ENCODE data around the gene STXBP2. TPM values are rescaled to one million over a fixed set of nuclear protein-coding genes. Genes with fewer than 3 reads are reported as not detected.

Gene STXBP2
- total RNA-seq, 6 donors from 2014 or later: 111 to 562 (median 249) TPM

DNA sequence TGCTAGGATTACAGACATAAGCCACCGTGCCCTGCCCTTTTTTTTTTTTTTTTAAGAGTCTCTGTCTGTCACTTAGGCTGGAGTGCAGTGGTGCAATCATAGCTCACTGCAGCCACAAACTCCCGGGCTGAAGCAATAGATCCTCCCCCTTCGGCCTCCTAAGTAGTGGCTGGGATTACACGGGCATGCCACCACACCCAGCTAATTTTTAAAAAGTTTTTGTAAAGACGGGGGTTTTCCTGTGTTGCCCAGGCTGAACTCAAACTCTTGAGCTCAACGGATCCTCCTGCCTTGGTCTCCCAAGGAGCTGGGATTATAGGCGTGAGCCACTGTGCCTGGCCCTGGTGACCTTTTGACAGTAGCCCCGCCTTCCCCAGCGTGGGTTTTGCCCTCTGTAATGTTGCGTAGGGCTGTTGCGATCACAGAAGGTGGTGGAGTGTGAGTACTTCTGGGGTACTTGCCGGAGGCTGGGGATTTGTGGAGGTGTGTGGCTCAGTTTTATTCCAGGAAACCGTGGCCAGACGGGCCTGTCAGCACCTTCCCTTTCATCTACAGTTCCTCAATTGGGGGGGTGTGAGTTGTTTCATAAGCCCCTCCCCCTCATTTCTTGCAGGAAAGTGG, 20.3 kb downstream of the STXBP2 start:
- ATAC-seq (ENCODE audit: low FRiP score in 2 of 2) (peak; percentile 79 to 89), DNase-seq (peak in 1 of 2 donors; percentile 87)
- no peak overlapping the region for H3K4me3 ChIP-seq
- H3K36me3 ChIP-seq: no peaks in the 10 kb centered on the region
- no peak for TF ChIP-seq EP300 (IDR thresholded peaks at IDR 0.05)
- TF ChIP-seq POLR2AphosphoS5 (IDR thresholded peaks at IDR 0.05): no peak
- TF ChIP-seq, protein P1, sequence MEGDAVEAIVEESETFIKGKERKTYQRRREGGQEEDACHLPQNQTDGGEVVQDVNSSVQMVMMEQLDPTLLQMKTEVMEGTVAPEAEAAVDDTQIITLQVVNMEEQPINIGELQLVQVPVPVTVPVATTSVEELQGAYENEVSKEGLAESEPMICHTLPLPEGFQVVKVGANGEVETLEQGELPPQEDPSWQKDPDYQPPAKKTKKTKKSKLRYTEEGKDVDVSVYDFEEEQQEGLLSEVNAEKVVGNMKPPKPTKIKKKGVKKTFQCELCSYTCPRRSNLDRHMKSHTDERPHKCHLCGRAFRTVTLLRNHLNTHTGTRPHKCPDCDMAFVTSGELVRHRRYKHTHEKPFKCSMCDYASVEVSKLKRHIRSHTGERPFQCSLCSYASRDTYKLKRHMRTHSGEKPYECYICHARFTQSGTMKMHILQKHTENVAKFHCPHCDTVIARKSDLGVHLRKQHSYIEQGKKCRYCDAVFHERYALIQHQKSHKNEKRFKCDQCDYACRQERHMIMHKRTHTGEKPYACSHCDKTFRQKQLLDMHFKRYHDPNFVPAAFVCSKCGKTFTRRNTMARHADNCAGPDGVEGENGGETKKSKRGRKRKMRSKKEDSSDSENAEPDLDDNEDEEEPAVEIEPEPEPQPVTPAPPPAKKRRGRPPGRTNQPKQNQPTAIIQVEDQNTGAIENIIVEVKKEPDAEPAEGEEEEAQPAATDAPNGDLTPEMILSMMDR (IDR thresholded peaks at IDR 0.05): no peak
- no peak for TF ChIP-seq POLR2A (IDR thresholded peaks at IDR 0.05)
- 20 to 28% methylated on average over 11 to 14 of the region's 14 CpGs for WGBS, 2 donors
- peaks cover 3 to 28% (median 17%) of the 10 kb centered on the region in 4 donors for H3K4me1 ChIP-seq
- H3K9me3 ChIP-seq: no peaks in the 10 kb centered on the region
- H3K27me3 ChIP-seq: no peaks in the 10 kb centered on the region
- H3K27ac ChIP-seq: peak overlapping the region; percentile 72 to 88 (median 85)

DNA sequence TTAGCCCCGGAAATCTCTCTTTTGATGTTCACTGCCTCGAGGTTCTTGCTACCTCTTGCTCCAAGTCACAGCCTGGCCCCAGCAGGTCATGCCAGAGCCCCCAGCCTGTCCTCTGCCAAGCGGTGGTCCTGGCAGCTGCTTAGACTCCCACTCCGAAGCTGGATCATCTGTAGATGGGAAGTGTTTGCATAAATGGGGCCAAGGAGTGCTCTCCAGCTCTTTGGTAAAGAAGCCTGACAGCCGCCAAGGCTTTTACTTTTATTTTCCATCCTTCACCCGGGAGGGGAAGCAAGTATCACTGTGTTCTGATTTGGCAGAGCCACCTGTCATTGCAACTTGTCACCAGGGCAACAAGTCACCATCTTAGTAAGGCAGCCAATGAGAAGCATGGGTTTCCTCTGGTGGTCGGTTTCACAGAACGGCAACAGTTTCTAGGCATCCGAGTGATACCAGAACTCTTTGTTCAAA, 21.3 kb downstream of the STXBP2 start:
- WGBS, 2 donors: 18 to 25% methylated on average over 8 to 9 of the region's 9 CpGs

DNA sequence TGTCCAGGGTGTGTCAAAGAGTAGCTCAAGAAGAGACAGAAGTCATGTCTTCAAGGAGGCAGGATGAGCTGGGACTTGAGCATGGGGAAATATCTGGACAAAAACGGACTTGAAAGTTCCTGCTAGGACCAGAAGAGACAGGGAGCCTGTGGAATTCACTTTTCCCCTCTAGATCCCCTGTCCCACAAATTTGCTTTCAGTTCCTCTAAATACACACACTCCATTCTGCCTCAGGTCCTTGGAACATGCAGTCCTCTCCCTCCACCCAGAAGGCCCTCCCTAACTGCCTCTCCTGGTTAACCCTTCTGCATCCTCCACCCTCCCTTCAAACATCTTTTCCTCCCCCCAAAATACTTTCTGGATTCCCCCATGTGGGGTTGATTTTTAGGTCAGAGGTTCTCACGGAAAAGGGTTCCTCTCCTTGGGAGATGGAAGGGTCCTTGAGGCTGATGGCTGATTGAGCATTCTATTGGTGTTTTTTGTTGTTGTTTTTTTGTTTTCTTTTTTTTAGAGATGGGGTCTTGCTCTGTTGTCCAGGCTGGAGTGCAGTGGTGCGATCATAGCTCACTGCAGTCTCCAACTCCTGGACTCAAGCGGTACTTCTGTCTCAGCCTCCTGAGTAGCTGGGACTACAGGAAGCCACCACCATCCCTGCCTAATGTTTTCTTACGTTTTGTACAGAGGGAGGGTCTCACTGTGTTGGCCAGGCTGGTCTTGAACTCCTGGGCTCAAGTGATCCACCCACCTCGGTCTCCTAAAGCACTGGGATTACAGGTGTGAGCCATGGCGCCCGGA, 25.0 kb downstream of the STXBP2 start:
- H3K4me3 ChIP-seq: no peak overlapping the region
- WGBS, 2 donors: 77 to 84% methylated on average over 8 of the region's 8 CpGs
- no peaks in the 10 kb centered on the region for H3K36me3 ChIP-seq
- ATAC-seq (ENCODE audit: low FRiP score in 2 of 2): no peak
- H3K4me1 ChIP-seq: peaks cover 0 to 18% (median 9%) of the 10 kb centered on the region in 4 donors
- no peaks in the 10 kb centered on the region for H3K27me3 ChIP-seq
- H3K27ac ChIP-seq: no peak overlapping the region
- no peak for DNase-seq
- TF ChIP-seq EP300 (IDR thresholded peaks at IDR 0.05) (no peak), POLR2AphosphoS5 (IDR thresholded peaks at IDR 0.05) (no peak), POLR2A (IDR thresholded peaks at IDR 0.05) (no peak)
- TF ChIP-seq, protein P1 (IDR thresholded peaks at IDR 0.05): no peak
- H3K9me3 ChIP-seq: no peaks in the 10 kb centered on the region

More for the DNA sequence above, 21.3 kb downstream of the STXBP2 start:
- Histone ChIP-seq H3K27me3 (no peaks in the 10 kb centered on the region), H3K36me3 (no peaks in the 10 kb centered on the region), H3K4me1 (peaks cover 0 to 18% (median 11%) of the 10 kb centered on the region in 4 donors), H3K27ac (peak overlapping the region; percentile 72 to 88 (median 85)), H3K9me3 (no peaks in the 10 kb centered on the region), H3K4me3 (no peak overlapping the region)
- ATAC-seq (ENCODE audit: low FRiP score in 2 of 2) (peak; percentile 45 to 56), DNase-seq (peak in 1 of 2 donors; percentile 67)
- TF ChIP-seq, protein P1 (IDR thresholded peaks at IDR 0.05): no peak
- TF ChIP-seq POLR2AphosphoS5 (IDR thresholded peaks at IDR 0.05) (no peak), POLR2A (IDR thresholded peaks at IDR 0.05) (peak in 1 of 4 donors; percentile 10)

DNA sequence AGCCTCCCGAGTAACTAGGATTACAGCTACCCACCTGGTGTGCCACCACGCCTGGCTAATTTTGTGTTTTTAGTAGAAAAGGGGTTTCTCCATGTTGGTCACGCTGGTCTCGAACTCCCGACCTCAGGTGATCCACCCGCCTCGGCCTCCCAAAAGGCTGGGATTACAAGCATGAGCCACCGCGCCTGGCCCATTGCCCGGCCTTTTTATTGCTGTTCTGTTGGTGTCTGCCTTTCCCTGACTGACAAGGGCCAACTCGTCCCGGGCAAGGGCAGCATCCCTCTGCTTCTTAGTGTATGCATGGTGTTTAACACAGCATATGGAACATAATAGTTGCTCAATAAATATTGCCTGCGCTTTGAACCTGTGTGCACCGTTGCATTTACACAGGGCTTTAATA, 25.7 kb downstream of the STXBP2 start:
- Histone ChIP-seq H3K27ac (no peak overlapping the region), H3K36me3 (no peaks in the 10 kb centered on the region), H3K27me3 (no peaks in the 10 kb centered on the region), H3K9me3 (no peaks in the 10 kb centered on the region), H3K4me1 (peaks cover 0 to 13% (median 7%) of the 10 kb centered on the region in 4 donors), H3K4me3 (no peak overlapping the region)
- 87 to 92% methylated on average over 14 of the region's 14 CpGs for WGBS, 2 donors
- TF ChIP-seq EP300 (IDR thresholded peaks at IDR 0.05) (no peak), POLR2AphosphoS5 (IDR thresholded peaks at IDR 0.05) (no peak), POLR2A (IDR thresholded peaks at IDR 0.05) (no peak)
- TF ChIP-seq, protein P1 (IDR thresholded peaks at IDR 0.05): no peak
- ATAC-seq (ENCODE audit: low FRiP score in 2 of 2) (no peak), DNase-seq (no peak)

Data from upper lobe of left lung (tissue), 6 donors.